Measurements from ENCODE around the gene TMEM63A.

TMEM63A gene

DNA sequence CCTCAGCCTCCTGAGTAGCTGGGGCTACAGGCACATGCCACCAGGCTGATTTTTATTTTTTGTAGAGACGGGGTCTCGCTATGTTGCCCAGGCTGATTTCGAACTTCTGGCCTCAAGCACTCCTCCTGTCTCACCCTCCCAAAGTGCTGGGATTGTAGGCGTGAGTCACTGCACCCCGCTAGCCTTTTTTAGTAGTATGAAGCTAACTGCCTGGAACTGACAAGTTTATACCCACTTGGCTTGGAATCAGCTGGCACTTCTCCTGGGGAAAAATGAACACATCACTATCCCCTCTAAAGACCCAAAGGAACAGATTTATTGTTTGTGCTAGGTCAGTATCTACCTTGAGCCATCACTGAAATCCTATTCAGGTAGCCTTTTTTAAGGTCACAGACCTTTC is 19.0 kb downstream of the TMEM63A start:
- DNase-seq: no peak

DNA sequence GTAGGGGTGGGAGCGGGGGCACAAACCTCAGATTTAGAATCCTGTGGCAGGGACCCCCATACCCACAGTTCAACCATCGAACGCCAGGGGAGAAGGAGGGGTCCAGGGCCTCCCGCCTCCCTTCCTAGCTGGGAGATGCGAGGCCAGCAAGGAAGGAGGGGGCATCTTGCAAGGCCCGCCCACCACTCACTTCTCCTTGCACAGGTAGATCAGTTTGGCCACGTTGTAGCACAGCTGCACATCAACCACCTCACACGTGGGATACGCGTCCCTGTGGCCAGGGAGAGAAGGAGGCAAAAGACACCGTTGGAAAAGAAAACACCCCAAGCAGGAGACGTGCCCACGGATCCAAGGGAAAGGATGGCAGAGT is 19.6 kb downstream of the TMEM63A start:
- DNase-seq: no peak

DNA sequence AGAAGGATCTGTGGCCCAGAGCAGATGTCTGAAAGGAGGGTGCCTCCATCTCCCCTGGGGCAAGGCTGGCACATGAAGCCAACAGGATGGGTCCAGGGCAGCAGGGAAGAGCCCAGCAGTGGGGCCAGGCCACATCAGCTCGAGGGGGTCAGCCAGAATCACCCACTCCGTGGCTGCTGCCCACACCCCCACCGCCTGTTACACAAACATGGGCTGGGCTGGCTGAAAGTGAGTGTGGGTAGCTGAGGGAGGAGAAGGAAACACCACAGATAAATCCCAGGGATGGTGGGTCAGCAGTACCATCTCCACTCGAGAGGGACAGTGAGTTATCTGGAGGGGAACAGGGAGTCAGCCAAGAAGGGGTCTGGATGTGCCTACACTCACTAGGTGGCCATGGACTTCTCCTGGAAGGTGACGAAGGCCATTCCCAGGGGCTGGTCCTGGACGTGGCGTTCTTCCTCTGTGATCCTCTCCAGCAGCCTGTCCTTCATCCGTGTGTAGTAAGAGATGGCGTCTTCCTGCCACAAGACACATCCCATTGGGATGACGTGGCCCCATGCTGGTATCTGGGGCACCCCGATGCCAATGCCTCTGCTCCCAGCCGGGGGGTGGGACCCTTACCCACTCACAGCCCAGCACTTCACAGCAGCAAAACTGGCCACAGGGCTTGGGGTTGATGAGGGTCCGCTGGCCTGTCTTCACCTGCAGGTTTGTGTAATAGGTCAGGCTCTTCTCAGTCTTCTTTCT is 20.2 kb downstream of the TMEM63A start:
- no peak for DNase-seq

DNA sequence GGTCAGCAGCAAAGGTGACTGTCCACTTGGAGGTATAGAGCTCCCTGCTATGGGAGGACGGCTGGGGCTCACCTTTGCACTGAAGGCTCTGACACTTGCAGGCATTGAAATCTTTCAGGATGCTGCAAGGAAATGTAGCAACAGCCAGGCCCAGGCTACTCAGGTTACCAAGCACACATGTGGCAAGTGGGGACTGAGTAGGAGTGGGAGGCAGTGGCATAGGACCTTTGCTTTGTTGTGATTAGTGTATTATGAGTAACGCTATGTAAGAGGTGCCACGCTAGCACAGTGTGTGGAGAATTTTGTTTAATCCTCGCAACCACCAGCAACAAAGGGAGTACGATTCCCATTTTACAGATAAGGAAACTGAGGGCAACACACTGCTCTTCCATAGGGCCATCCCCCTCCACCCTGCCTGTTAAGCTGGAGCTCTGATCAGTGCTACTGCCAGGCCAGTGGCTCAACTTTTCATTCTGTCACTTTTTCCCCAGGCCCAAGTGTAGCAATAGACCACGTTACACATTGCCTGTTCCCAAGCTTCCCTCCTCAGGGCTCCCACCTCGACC is 21.2 kb downstream of the TMEM63A start:
- DNase-seq: no peak

DNA sequence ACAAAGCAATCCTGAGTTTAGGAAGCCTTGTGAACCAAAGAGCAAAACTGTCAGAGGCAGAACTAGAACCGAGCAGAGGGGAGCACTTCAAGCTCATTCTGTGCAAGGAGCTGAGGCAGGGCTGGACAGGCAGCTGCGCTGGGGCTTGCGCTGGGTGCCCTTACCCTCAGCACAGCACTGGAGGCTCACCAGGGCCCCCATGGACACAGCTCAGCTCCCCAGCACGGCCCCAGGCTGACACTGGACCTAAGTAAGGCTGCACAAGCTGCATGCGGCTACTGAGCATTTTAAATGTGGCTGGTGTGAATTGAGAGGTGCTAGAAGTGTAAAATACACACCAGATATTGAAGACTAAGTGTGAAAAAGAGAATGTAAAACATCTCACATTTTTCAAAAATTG is 22.1 kb downstream of the TMEM63A start:
- no peak for DNase-seq

DNA sequence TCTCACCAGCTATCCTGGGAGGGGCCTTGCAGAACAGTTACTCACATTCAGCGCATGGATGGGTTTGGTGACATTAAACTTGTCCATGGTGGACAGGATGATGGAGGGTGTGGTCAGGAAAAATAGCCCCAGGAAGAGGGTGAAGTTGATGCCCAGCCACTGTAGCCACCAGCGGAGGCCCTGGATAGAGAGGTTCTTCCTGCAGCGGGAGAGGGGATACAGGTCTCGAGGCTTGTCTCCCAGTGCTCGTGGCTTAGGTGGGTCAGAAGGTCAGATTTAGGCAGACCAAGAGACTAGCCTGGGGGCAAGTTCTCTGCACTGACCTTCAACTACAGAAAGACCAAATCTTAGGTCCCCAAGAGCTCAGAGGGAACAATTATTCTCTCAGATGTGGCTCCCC is 23.0 kb downstream of the TMEM63A start:
- no peak for DNase-seq

DNA sequence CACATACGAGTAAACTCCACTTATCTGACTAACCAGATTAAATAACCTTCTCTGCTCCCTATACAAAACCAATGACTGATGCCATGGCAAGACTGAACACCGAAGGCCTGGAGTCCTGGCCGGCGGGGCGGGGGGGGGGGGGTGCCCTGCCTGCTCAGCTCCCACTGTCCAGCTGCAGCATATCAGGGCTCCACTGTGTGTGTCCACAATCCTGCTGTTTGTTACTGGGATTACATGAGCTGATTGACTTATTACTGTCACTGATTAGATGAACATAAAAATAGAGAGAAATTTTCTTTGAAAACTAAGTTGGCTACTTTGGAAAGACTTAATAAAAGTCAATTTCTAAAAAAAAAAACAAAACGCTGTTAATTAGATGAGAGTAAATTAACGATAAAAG is 24.9 kb downstream of the TMEM63A start:
- no peak for DNase-seq

DNA sequence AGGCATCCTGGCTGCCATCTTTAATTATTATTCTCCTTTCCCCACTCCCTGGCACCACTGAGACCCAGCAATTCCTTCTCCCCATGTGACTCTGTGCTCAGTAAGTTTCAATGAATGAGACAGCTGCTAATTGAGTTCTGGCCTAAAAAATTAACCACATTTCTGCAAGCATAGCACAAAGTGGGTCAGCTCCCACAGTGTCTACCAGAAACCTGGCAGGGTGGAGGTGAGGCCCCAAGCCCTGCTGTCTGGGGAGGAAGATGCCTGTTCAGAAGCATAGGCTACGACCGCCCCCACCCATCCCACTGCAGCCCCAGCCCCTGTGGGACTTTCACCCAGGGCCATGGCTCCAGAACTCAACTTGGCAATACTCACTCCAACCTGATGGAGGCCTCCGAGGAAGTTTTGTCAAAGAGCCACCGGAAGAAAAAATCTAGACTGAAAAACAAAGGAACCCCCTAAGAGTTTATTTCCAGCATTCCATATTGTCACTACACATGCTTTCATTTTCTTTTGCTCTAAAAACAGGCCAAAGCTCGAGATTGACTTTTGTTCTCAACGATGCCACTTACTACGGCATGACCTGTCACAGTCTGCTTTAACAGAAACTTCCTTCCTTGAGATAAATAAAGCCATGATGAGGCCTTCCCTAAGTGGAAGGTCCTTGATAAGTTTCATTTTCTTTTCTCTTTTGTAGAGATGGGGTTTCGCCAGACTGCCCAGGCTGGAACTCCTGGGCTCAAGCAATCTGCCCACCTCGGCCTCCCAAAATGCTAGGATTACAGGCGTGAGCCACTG is 26.5 kb downstream of the TMEM63A start:
- no peak for DNase-seq

DNA sequence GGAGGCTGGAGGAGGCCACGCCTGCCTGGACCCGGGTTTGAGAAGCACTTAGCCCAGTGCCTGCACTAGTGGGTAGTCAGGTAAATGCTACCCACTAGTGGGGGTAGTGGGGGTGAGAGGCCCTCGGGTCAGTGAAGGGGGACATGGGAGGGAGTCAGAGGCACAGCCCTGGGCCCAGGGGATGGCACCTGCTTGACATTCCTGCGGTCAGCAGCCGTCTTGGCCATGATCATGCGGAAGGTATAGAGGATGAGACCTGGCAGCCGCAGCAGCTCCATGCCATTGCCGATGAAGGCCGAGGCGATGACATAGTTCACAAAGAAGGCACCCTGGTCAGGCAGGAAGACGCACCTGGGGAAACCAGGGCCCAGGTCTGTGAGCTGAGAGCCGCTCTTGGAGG is 28.7 kb downstream of the TMEM63A start:
- no peak for DNase-seq

DNA sequence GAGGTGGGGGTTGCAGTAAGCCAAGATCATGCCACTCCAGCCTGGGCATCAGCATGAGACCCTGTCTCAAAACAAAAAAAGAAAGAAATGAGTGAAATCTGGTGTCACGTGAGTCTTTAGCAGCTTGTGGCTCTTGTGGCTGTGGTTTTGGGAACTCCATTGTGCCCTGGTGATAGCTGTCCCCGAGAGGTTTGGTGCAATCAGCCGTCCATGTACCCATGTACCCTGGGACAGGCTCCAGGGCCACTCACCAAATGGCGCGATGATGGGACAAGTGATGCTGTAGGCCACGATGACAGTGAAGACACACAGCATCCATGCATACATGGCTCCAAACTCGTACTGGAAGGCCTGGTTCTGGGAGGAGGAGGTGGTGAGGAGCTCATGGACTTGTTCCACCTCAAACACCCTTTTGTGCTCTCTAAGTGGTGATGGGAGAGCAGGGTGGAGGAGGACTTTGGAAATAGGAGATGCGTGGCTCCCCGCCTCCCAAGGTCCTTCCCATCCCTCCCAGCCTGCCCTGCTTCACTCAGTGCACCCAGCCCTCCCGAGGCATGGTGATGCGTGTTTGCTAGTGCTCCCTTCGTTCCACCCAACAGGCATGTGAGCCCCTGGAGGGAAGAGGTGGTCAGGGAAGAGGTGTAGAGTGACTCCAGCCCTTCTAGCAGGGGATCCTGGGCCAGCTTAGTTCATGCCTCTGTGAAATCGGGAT is 29.6 kb downstream of the TMEM63A start:
- DNase-seq: no peak

DNA sequence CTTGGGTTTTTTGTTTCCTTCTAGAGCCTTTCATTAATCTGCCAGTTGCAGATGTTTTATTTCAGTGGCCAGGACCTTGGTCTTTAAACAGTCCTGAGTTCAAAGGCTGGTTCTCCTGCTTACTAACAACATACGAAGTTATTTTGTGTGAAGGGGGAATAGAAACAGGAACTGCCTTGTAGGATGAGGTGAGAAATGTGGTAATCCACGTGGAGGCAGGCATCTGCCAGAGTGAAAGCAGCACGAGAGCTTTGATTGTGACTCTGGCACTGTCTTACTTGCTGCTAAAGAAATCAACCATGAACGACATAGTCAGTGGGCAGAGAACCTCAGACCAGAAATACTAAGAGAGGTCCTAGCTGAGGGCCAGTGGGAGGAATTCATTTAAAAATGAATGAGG is 30.4 kb downstream of the TMEM63A start:
- DNase-seq: no peak

DNA sequence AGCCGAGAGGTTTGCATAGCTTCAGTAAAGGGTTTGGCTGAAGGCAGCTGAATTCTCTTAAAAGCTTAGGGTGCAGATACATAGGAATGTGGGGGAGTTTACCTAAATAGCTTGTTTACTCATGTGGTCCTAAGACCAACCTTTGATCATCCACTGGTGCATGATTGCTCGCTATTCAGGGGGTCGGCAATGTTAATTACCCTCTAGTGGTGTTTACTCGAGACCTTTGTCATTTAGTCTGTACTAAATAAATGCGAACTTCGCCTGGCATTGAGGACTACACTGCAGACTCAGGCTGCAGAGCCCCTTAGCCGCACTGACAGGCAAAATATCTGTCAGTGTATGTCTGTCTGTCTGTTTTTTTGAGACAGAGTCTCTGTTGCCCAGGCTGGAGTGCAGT is 31.8 kb downstream of the TMEM63A start:
- DNase-seq: no peak

DNA sequence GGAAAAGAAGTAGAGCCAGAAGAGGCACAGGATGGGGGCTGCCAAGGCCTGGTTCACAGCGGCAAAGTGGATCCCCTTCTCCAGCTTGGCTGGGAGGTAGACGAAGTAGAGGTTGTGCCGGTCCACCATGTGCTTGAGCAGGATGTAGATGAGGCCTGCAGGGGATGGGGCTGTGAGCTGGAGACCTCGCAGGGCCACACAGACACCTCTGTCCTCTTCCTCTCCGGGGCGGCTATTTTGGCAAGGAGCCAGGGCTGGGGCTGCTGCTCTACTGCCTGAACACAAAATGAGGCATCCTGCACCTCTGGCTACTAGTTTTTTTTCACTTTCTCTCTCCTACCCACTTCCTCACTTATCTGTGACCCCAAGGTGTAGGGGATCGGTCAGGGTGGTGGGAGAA is 32.3 kb downstream of the TMEM63A start:
- DNase-seq: no peak

DNA sequence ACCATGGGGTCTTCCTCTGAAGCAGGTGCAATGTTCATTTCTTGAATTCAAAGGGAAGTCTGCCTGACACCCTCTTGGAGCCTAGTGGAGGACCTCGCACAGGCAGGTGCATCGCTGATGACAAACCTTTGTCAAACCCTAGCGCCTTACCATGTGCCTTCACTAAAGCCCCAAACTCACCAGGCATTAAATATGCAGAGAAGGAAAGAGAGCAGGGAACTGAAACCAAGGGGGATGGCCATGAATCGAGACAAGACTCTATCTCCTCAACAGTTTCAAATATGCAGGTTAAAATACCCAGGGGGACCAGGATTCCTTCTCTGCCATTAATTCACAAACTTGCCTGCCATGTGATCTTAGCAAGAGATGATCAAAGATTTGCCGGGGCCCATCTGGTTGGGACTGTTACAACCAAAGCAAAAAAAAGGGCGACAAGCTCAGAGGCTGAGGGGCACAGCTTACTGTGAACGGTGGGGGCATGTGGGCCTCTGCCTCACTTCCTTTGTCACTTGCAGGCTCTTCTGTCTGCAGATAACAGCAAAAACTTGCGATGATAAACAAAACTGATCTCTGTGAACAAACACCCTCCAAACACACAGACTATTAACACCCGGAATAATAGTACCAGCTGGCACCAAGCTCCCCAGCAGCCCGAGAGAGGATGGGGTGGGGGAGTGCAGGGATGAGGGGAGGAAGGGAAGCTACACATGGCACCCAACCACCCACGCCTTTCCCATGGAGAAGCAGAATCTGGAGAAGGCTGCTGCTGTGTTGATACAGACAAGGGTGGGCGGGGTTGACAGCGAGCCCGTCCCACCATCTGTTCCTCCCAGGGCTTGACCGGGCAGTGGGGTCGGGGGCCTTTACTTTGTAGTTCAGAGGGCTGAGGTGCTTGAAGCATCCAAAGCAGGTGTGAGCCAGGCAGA is 33.9 kb downstream of the TMEM63A start:
- DNase-seq: no peak

DNA sequence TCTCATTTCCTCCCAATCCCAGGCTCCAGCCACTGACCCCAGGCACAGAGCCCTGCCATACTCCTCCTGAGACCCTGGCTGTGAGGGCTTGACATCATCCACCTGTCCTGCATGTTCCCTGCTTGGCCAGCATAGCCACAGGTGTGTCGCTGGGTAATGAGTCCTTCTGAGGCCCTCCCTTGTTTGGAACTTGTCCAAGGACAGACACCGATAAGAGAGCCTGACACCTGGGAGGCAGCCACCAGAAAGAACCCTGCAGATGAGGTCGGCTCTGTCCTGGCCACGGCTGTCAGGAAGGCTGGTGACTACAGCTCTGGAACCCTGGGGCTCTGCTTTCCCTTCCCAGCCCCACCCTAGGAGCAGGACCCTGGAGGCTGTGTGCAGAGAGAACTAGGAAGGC is 34.6 kb downstream of the TMEM63A start:
- DNase-seq: no peak

DNA sequence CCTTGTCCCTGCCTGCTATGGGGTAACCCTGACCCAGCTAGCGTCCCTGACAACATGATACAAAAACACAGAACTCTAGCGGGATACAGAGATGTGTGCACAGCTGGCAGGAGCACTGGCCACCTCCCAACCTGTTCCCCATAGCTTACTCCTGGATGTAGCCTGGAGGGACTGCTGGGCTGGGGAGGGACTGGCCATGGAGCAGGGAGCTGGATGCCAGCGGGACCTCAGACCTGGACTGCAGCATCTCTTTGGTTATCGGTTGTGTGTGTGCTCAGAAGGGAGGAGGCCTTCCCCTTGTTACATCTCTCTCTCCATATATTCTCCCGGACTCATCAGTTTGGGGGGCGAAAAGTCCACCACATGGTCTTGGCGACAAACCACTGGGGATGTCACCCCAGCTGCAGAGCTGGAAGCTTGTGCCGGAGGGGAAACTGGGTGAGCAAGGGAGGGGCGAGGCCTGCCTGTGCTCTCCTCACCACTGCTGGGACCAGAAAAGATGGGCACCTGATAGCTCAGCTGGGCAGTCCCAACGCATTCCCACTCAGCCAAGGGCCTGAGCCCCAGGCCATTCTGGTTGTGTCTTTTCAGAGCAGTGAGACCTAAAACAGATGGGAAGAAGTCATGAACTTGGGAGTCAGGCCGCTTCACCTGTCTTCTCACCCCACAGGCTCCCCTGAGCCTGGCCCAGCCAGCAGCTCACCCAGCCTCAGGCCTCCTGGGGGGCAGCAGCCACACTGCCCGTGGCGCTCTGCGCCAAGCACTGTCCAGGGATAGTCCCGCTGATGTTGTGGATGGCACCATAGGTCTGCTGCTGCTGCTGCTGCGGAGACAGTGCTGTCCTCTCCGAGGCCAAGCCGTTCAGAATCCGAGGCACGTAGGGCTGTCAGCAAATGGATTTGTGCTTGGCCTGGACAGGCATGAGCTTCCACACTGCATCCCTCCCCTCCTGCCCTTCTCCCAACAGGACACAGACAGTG is 35.6 kb downstream of the TMEM63A start:
- no peak for DNase-seq

DNA sequence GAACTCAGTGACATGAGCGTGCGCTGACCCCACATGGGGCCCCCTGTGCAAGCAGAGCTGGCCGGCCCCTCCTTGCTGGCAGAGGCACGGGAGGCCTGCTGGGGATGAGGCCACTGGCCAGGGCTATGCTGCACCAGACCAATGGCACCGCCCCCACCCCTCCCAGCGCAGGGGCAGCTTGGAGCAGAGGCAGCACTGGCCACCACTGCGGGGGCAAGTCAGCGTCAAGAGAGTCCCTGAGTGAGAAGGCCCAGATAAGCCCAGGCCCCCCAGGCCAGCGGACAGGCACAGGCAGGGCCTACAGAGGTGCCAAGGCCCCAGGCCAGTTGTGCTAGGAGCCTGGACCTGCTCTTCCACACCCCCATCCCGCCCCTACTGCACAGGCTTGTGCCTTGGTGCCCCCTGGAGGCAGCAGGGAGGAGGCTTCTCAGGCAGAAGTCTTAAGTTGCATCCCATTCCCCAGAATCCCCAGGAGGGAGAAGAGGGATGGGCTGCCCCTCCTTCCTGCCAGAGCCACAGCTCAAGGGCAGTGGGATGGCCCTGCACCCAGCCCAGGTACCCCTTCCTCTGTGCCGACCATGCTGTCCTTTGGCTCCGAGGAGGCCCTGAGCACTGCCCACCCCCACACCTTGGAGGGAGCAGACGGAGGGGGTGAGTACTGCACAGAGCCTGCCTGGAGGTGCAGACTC is 36.5 kb downstream of the TMEM63A start:
- DNase-seq: peak; percentile 40 to 47

DNA sequence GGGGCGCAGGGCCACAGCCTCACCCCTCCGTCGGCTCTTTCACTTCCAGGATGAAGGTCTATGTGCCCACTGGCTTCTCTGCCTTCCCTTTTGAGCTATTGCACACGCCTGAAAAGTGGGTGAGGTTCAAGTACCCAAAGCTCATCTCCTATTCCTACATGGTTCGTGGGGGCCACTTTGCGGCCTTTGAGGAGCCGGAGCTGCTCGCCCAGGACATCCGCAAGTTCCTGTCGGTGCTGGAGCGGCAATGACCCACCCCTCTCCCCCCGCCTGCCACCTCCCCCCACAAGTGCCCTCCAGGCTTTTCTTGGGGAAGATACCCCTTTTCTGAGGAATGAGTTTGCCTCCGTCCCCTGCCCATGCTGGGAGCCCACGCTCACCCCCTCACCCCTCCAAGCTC is 37.1 kb downstream of the TMEM63A start:
- DNase-seq: no peak

DNA sequence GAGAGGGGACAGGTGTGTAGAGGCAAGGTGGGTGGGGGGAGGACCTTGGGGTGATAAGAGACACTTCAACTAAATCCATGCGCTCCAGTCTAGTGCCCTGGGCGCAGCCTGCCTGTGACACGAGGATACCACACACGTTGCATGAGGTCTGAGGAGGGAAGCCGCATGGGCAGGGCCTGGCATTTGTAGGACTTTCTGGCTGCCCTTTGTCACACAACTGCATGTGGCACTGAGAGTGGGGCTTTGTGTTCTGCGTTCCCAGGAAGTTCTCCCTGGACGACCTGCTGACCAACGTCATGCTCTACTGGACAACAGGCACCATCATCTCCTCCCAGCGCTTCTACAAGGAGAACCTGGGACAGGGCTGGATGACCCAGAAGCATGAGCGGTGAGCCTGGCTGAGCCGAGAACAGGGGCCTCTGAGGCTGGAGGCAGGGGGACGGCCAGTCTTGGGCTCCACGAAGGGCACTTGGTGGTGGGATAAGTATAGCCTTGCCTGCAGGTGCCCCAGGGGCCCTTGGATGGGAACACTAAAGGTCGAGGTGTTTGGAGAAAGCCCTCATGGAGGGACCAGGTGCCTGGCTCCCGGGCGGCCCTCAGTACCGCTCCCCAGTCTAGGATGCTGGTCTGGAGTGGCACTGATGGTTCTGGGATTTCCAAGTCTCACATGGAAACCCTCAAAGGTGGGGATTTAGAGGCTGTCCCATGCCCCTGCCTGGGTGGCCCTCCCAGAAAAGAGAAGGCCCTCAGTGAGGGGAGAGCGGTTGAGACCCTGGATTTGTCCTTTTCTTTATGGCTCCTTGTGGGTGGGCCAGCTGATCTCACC is 37.7 kb downstream of the TMEM63A start:
- no peak for DNase-seq

DNA sequence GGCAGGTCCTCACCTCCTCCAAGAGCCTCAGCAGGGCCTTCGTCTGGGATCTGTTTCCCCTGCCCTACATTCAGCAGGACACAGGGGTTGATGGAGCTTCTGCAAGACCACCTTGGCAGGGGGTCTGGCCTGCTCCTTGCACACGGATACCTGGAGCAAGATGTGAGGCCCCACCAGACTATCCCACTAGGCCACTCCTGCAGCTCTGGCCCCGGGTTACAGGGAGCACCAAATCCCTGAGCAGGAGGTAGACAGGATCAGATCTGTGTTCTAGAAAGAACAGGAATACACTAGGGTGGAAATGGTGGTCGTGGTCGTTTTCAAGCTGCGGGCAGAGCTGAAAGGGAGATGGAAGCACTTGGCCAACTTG is 38.8 kb downstream of the TMEM63A start:
- DNase-seq: no peak
